Erythroblast (primary cell): Measurements from ENCODE around the gene TAOK1.

Experiments
- GATA1 ChIP-seq: IDR thresholded peaks from 2 replicates; pipeline ENCODE4 v1.6.1; 2011; ENCODE audit warnings: low read depth, mild to moderate bottlenecking, control low read depth, low read length, moderate library complexity
- POLR2A ChIP-seq: IDR thresholded peaks from 2 replicates; pipeline ENCODE4 v1.6.1; 2011; ENCODE audit warnings: mild to moderate bottlenecking, low read length

DNA sequence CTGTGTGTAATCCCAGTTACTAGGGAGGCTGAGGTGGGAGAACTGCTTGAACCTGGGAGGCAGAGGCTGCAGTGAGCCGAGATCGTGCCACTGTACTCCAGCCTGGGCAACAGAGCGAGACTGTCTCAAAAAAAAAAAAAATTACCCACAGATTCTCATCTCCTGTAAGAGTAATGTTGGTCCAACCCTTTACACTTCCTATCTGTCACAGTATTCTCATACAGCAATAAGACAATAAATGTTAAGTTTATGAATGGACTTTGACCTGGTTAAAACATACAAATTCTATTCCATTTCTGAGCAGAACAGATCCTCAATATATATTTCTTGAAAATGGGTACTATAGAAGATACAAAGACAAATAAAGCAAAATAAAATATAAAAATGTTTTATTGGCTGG is 30.4 kb upstream of the TAOK1 start:
- TF ChIP-seq POLR2A = no peak
- TF ChIP-seq GATA1 = no peak
